Parathyroid adenoma (tissue), 2 donors: ENCODE results near the gene ZSWIM6.

ENCODE experiments used
- H2AFZ ChIP-seq: fragments of 300-600 bp; sonication (generic); one replicate; pipeline ENCODE4 v1.7.0; 2017; ENCODE audit warnings: antibody characterized with exemption, mild to moderate bottlenecking
- H3K27ac ChIP-seq: fragments of 300-600 bp; sonication (generic); one replicate; pipeline ENCODE4 v1.7.0; 2017
- H3K27me3 ChIP-seq: fragments of 300-600 bp; sonication (generic); one replicate; pipeline ENCODE4 v1.7.0; 2017; ENCODE audit warnings: low read length; ENCODE audit not compliant: control insufficient read depth, insufficient read depth
- H3K36me3 ChIP-seq: fragments of 300-600 bp; sonication (generic); one replicate; pipeline ENCODE4 v1.7.0; 2017; ENCODE audit warnings: low read length; ENCODE audit not compliant: control insufficient read depth, insufficient read depth
- H3K4me1 ChIP-seq: fragments of 300-600 bp; sonication (generic); one replicate; pipeline ENCODE4 v1.7.0; 2017; ENCODE audit warnings: control low read depth
- H3K4me2 ChIP-seq: fragments of 300-600 bp; sonication (generic); one replicate; pipeline ENCODE4 v1.7.0; 2017; ENCODE audit warnings: low read length
- H3K4me3 ChIP-seq: fragments of 300-600 bp; sonication (generic); one replicate; pipeline ENCODE4 v1.7.0; 2017; ENCODE audit warnings: low read depth, low read length
- H3K79me2 ChIP-seq: fragments of 300-600 bp; sonication (generic); one replicate; pipeline ENCODE4 v1.7.0; 2017; ENCODE audit warnings: control low read depth
- H3K9ac ChIP-seq: fragments of 300-600 bp; sonication (generic); one replicate; pipeline ENCODE4 v1.7.0; 2017; ENCODE audit warnings: mild to moderate bottlenecking
- H3K9me3 ChIP-seq: fragments of 300-600 bp; sonication (generic); one replicate; pipeline ENCODE4 v1.7.0; 2017; ENCODE audit warnings: low read length; ENCODE audit not compliant: control insufficient read depth
- TF ChIP-seq, protein P1 (sequence below): fragments of 300-600 bp; sonication (generic); IDR thresholded peaks from one replicate; pipeline ENCODE4 v1.7.0; 2017; ENCODE audit warnings: antibody characterized with exemption, mild to moderate bottlenecking
- donor health status: primary hyperparathyroidism.

The ZSWIM6 gene

GRCh38 chr5:61346511-61346910, 14.5 kb downstream of the ZSWIM6 start:
- Histone ChIP-seq H3K27me3 (no peaks in the 10 kb centered on the region), H3K4me3 (no peak overlapping the region), H3K36me3 (no peaks in the 10 kb centered on the region), H3K4me1 (peaks cover 22% of the 10 kb centered on the region), H3K27ac (no peak overlapping the region), H3K79me2 (peaks cover 31% of the 10 kb centered on the region), H2AFZ (no peak overlapping the region), H3K9ac (no peak overlapping the region), H3K4me2 (no peak overlapping the region), H3K9me3 (no peaks in the 10 kb centered on the region)
- TF ChIP-seq, protein P1, sequence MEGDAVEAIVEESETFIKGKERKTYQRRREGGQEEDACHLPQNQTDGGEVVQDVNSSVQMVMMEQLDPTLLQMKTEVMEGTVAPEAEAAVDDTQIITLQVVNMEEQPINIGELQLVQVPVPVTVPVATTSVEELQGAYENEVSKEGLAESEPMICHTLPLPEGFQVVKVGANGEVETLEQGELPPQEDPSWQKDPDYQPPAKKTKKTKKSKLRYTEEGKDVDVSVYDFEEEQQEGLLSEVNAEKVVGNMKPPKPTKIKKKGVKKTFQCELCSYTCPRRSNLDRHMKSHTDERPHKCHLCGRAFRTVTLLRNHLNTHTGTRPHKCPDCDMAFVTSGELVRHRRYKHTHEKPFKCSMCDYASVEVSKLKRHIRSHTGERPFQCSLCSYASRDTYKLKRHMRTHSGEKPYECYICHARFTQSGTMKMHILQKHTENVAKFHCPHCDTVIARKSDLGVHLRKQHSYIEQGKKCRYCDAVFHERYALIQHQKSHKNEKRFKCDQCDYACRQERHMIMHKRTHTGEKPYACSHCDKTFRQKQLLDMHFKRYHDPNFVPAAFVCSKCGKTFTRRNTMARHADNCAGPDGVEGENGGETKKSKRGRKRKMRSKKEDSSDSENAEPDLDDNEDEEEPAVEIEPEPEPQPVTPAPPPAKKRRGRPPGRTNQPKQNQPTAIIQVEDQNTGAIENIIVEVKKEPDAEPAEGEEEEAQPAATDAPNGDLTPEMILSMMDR: no peak

GRCh38 chr5:61347080-61347479, 15.0 kb downstream of the ZSWIM6 start:
- Histone ChIP-seq H3K4me1 (peaks cover 22% of the 10 kb centered on the region), H3K27ac (no peak overlapping the region), H3K27me3 (no peaks in the 10 kb centered on the region), H3K36me3 (no peaks in the 10 kb centered on the region), H3K4me3 (no peak overlapping the region), H3K79me2 (peaks cover 31% of the 10 kb centered on the region), H2AFZ (no peak overlapping the region), H3K9ac (no peak overlapping the region), H3K9me3 (no peaks in the 10 kb centered on the region), H3K4me2 (no peak overlapping the region)
- TF ChIP-seq, protein P1: no peak

- Histone ChIP-seq H3K27ac (no peak overlapping the region), H3K9me3 (no peaks in the 10 kb centered on the region), H2AFZ (no peak overlapping the region), H3K4me2 (no peak overlapping the region), H3K79me2 (peaks cover 25% of the 10 kb centered on the region), H3K36me3 (no peaks in the 10 kb centered on the region), H3K9ac (no peak overlapping the region), H3K4me3 (no peak overlapping the region), H3K4me1 (peaks cover 27% of the 10 kb centered on the region), H3K27me3 (no peaks in the 10 kb centered on the region)
- TF ChIP-seq, protein P1: no peak
These were observed 16.4 kb downstream of the ZSWIM6 start for GRCh38 chr5:61348447-61348846.

- H3K4me1 ChIP-seq: peaks cover 22% of the 10 kb centered on the region
- H3K27ac ChIP-seq: no peak overlapping the region
- H3K27me3 ChIP-seq: no peaks in the 10 kb centered on the region
- TF ChIP-seq, protein P1: no peak
- H3K9ac ChIP-seq: no peak overlapping the region
- H3K36me3 ChIP-seq: no peaks in the 10 kb centered on the region
- H2AFZ ChIP-seq: no peak overlapping the region
- no peak overlapping the region for H3K4me2 ChIP-seq
- H3K9me3 ChIP-seq: no peaks in the 10 kb centered on the region
- H3K4me3 ChIP-seq: no peak overlapping the region
- peaks cover 15% of the 10 kb centered on the region for H3K79me2 ChIP-seq
These were observed 17.9 kb downstream of the ZSWIM6 start for GRCh38 chr5:61349935-61350334.

DNA sequence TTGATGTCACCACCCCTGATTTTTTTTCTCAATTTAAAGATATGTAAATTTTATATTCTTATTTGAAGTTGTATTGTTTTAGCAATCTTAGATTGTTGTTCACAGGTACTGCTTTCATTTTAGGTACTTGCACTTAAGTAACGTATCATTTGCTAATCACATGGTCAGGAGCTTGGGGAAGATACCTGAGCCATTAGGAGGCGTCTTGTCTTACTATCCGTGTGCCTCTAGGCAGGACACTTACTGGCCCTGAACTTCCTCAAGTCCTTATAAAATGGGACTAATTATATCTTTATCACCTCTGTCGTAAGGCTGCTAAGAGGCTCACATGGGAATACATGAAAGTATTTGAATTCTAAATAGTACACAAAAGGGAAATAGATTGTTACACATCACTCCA, 18.5 kb downstream of the ZSWIM6 start:
- no peaks in the 10 kb centered on the region for H3K27me3 ChIP-seq
- no peaks in the 10 kb centered on the region for H3K36me3 ChIP-seq
- peaks cover 16% of the 10 kb centered on the region for H3K79me2 ChIP-seq
- H3K4me2 ChIP-seq: no peak overlapping the region
- no peak overlapping the region for H3K9ac ChIP-seq
- TF ChIP-seq, protein P1: no peak
- H2AFZ ChIP-seq: no peak overlapping the region
- H3K9me3 ChIP-seq: no peaks in the 10 kb centered on the region
- H3K4me1 ChIP-seq: peaks cover 19% of the 10 kb centered on the region
- no peak overlapping the region for H3K27ac ChIP-seq
- H3K4me3 ChIP-seq: no peak overlapping the region
